Measurements from ENCODE around the gene TLE7. TPM values are rescaled to one million over a fixed set of nuclear protein-coding genes. Genes with fewer than 3 reads are reported as not detected.

TLE7 gene
- polyA plus RNA-seq, 6 donors from 2014 or later = not detected

DNA sequence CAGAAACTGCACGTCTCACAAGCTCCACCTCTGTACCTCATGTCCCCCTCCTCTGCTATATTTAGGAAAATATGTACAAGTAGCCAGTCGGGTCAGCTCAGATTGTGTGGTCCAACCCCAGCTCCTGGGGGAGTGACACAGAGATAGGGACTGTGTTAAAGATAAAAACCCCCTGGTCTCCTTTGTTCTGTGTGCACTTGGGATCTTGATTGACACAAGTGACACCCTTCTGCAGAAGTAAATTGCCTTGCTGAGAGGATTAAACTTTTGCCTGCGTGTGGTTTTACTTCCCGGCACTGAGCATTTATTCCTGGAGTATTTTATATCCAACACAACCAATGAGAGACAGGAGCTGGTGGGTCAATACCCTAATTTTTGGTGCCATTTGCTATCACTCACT lies 37.5 kb downstream of the TLE7 start:
- Mint-ChIP-seq H3K4me3 (no peak overlapping the region), H3K9me3 (peaks cover 0 to 19% (median 14%) of the 10 kb centered on the region in 7 donors), H3K4me1 (peaks cover 0 to 8% (median 6%) of the 10 kb centered on the region in 3 donors), H3K36me3 (peaks cover 0 to 14% of the 10 kb centered on the region in 2 donors), H3K27ac (peak overlapping the region in 1 of 6 donors; percentile 81), H3K27me3 (peaks cover 24 to 48% (median 45%) of the 10 kb centered on the region in 3 donors)
- ATAC-seq (ENCODE audit: low read depth in 2 of 2) (no peak), DNase-seq (no peak)

DNA sequence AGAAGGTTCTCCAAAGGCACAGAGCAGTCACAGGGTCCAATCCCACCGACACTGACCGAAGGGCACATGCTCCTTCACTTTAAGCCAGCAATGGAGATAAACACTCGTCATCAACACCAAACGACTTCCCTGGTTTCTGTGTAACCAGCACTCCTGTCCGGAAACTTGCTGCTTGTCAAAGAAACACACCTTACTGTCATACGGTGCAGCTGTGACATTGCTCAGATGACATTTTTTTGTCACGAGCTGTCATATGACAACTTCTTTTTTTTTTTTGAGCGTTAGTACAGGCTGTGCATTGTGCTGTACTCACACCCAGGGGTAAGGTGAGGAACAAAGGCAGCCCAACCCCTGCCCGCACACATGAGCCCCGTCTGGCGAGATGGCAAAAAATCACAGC lies 39.2 kb downstream of the TLE7 start:
- H3K4me1 Mint-ChIP-seq = peaks cover 0 to under 1% (median 0%) of the 10 kb centered on the region in 3 donors
- peaks cover 0 to 20% (median 14%) of the 10 kb centered on the region in 7 donors for H3K9me3 Mint-ChIP-seq
- peaks cover 0 to 14% of the 10 kb centered on the region in 2 donors for H3K36me3 Mint-ChIP-seq
- DNase-seq = no peak
- peaks cover 20 to 44% (median 44%) of the 10 kb centered on the region in 3 donors for H3K27me3 Mint-ChIP-seq
- H3K4me3 Mint-ChIP-seq = no peak overlapping the region
- no peak for ATAC-seq (ENCODE audit: low read depth in 2 of 2)
- H3K27ac Mint-ChIP-seq = peak overlapping the region in 1 of 6 donors; percentile 10

DNA sequence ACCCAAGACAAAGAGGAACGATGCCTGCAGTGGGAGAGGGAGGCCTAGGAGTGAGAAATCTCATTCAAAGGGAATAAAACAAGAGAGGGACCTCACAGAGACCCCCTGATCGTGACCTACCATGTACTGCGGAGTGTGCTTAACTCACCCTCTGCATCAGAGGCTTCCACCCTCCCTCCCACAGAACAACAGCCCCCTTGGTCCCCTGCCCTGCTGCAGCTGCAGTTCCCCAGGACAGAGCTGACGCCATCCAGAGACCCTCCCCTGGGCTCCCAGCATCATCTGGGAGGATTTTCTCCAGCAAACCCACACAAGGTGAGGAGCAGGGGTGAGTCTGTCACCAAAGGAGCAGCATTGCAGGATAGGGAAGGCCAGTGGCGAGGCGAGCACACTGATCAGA lies 39.8 kb downstream of the TLE7 start:
- peak overlapping the region in 1 of 8 donors; percentile 57 for H3K4me3 Mint-ChIP-seq
- peaks cover 0 to 14% of the 10 kb centered on the region in 2 donors for H3K36me3 Mint-ChIP-seq
- H3K27me3 Mint-ChIP-seq = peaks cover 20 to 47% (median 41%) of the 10 kb centered on the region in 3 donors
- H3K27ac Mint-ChIP-seq = no peak overlapping the region
- ATAC-seq (ENCODE audit: low read depth in 2 of 2) (no peak), DNase-seq (no peak)
- H3K4me1 Mint-ChIP-seq = no peaks in the 10 kb centered on the region
- peaks cover 0 to 20% (median 14%) of the 10 kb centered on the region in 7 donors for H3K9me3 Mint-ChIP-seq

DNA sequence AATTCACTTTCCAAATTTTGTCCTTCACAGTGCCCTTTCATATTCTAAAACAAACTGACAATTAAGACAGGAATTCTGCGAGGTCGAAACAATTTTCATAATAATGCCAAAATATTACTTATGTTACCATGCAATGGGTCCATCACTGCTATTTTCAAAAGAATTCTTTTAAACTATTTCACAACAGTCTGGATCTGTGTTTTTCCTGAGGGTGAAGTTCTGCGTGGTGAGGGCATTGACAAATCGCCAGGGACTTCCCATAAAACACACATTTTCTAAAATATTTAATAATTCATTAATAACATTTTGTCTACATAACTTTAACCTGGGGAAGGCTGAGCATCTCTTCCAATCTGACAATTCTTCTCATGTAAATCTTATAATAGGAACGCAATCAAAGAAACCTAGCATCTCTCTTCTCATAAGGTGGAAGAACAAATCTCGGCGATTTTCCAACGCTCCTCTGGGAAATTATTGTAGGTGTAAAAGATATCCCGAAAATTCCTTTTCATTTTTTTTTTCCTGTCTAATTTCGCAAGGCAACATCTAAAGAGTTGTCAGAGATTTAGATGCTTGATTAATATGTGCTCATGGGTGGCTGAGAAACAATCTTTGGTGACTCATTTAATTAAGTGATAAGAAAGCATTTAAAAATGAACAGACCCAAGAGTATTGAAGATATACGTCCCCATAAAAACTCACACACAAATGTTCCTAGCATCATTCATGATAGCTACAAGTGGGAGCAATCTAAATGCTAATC lies 41.9 kb downstream of the TLE7 start:
- H3K36me3 Mint-ChIP-seq = peaks cover 0 to 8% of the 10 kb centered on the region in 2 donors

DNA sequence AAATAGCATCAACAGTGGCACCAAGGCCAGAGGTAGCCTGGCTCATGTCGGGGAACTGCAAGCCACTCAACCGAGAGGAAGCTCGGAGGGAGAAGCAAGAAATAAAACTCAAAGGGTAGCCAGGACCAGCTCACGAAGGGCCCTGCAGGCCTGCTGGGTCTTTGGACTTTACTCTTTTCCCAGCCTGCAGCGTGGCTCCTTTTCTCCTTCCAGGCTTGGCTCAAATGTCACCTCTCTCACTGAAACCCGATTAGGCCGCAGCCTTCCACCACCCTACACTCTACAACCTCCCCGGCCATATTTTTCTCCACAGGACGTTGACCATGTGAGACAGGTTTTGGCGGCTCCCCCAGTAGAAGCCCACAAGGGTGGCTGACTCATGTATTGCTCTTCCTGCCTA lies 45.3 kb downstream of the TLE7 start:
- no peaks in the 10 kb centered on the region for H3K36me3 Mint-ChIP-seq
- DNase-seq = no peak
- no peak overlapping the region for H3K4me3 Mint-ChIP-seq
- no peak for ATAC-seq (ENCODE audit: low read depth in 2 of 2)
- peak overlapping the region in 1 of 6 donors; percentile 5 for H3K27ac Mint-ChIP-seq
- H3K9me3 Mint-ChIP-seq = peaks cover 0 to 2% (median 0%) of the 10 kb centered on the region in 7 donors
- no peaks in the 10 kb centered on the region for H3K4me1 Mint-ChIP-seq
- H3K27me3 Mint-ChIP-seq = peaks cover 32 to 62% (median 51%) of the 10 kb centered on the region in 3 donors

More for the DNA sequence above, 41.9 kb downstream of the TLE7 start:
- no peaks in the 10 kb centered on the region for H3K4me1 Mint-ChIP-seq
- no peak overlapping the region for H3K27ac Mint-ChIP-seq
- H3K9me3 Mint-ChIP-seq = peaks cover 0 to 18% (median 8%) of the 10 kb centered on the region in 7 donors
- ATAC-seq (ENCODE audit: low read depth in 2 of 2) (no peak), DNase-seq (no peak)
- no peak overlapping the region for H3K4me3 Mint-ChIP-seq
- peaks cover 27 to 53% (median 40%) of the 10 kb centered on the region in 3 donors for H3K27me3 Mint-ChIP-seq

DNA sequence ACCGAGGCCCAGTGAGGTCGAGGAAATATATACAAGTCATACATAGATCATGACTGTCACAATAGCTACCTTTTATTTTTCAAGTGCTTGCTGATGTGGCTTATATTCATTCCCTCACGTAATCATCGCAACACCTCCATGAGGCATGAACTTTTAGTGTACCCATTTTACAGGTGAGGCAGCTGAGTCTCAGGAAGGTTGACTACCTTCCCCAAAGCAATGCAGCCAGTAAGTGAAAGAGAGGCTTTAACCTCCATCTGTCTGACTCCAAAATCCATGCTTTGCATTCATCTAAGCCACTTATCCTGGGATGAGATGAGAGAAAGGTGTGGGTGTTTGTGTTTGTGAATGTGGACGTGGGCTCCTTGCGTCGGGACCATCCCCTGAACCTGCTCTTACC lies 52.5 kb downstream of the TLE7 start:
- Mint-ChIP-seq H3K27ac (no peak overlapping the region), H3K9me3 (peaks cover 0 to 3% (median 0%) of the 10 kb centered on the region in 7 donors), H3K4me1 (peaks cover 0 to 6% (median 6%) of the 10 kb centered on the region in 3 donors), H3K4me3 (no peak overlapping the region), H3K27me3 (peaks cover 49 to 68% (median 66%) of the 10 kb centered on the region in 3 donors), H3K36me3 (no peaks in the 10 kb centered on the region)
- no peak for ATAC-seq (ENCODE audit: low read depth in 2 of 2)
- no peak for DNase-seq

DNA sequence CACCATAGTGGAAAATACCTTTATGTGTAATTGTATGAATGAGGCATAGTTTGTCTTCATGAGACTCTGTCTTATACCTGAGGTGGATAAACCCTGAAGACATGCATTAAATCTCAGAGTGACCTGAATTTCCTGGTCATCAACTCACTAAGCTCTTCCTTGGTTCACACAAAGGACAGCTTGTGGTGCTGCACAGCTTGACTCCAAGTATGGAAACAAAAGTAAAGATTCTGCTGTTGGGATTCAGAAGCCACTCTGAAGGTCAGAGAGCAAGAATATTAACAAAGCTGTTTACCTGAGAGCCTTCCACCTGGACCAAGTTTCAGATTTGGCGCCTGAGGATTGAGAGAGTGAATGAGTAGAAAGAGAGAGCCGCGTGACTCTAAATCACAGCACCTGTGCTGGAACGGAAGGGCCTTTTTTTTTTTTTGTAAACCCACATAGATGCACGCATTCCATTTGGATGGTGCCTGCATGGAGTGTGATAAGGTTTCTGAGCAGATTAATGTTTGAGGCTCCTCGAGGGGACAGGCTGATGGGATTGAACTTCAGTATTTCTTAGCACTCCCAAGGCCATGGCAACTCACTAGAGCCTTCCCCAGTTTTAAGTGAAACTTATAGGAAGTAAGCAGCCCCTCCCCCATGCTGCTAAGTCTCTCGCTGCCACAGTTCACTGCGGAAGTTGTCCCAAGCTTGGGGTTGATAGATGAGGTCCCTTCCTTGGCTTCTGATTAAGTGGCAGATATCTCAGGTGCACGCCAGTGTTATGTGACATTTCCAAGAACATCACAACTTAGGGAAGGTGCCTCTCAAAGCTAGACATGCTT lies 54.6 kb downstream of the TLE7 start:
- peaks cover 46 to 62% (median 47%) of the 10 kb centered on the region in 3 donors for H3K27me3 Mint-ChIP-seq
- peaks cover 0 to 7% (median 6%) of the 10 kb centered on the region in 3 donors for H3K4me1 Mint-ChIP-seq
- H3K4me3 Mint-ChIP-seq = no peak overlapping the region
- H3K9me3 Mint-ChIP-seq = peaks cover 0 to 5% (median 0%) of the 10 kb centered on the region in 7 donors
- no peak overlapping the region for H3K27ac Mint-ChIP-seq
- DNase-seq (no peak), ATAC-seq (ENCODE audit: low read depth in 2 of 2) (no peak)
- H3K36me3 Mint-ChIP-seq = no peaks in the 10 kb centered on the region

DNA sequence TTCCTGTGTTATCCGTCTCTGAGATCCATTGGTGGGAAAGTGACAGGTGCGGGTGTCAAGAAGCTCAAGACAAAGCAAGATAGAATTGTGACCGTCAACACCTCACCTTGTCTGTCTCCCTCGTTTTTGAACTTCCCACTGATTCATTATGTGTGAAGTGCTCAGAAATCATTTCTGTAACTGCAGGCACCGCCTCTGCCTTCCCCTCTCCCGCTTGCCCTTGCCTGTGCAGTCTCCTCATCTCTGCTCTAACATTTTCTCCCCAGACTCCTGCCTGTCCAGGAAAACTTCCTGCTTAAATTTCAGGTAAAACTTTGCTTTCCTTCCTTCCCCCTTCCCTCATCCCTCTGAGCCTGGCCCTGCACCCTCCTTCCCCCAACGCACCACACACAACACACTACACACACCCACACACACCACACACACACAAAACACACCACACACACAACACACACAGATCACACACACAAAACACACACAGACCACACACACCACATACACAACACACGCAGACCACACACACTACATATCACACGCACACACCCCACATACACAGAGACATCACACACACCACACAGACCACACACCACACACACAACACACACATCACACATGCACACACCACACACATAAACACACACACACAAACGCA lies 57.7 kb downstream of the TLE7 start:
- DNase-seq (no peak), ATAC-seq (ENCODE audit: low read depth in 2 of 2) (no peak)
- Mint-ChIP-seq H3K4me1 (peaks cover 0 to 7% (median 6%) of the 10 kb centered on the region in 3 donors), H3K36me3 (no peaks in the 10 kb centered on the region), H3K27ac (peak overlapping the region in 1 of 6 donors; percentile 85), H3K27me3 (peaks cover 26 to 42% (median 38%) of the 10 kb centered on the region in 3 donors), H3K4me3 (peak overlapping the region in 1 of 8 donors; percentile 64), H3K9me3 (peaks cover 0 to 5% (median 0%) of the 10 kb centered on the region in 7 donors)

DNA sequence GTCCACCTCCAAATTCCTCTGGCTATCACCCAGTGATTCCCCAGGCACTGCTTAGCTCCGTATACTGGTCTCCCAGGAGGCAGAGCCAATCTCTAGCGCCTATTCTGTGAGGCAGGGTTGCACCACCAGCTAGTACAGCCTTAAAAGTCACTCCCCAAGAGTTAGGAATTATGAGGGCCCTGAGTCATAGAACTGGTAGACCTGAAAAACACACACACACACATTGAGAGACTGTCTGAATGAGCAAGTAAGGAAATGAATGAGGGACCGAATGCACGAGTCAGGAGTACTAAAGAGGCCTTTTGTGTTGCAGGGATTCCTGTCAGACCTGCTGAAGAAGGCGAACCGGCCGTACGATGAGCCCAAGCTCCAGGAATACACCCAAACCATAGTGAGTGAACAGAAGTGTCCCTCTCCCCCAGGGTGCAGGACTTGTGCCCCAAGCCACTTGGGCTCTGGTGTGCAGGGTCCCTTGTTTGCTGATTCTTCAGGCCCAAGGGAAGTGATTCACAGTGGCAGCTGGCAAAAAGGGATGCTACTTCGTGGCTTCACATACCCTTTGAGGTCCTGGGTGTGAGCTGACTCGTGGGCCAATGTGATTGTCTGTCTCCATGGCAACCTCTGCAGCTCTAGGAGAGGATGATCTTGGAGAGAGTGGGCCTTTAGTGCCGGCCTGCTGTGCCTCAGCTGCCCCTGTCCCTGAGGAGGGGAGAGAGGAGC lies 58.6 kb downstream of the TLE7 start:
- ATAC-seq (ENCODE audit: low read depth in 2 of 2) (no peak), DNase-seq (no peak)
- Mint-ChIP-seq H3K4me3 (no peak overlapping the region), H3K27ac (no peak overlapping the region), H3K9me3 (peaks cover 0 to 5% (median 0%) of the 10 kb centered on the region in 7 donors), H3K4me1 (peaks cover 0 to 7% (median 6%) of the 10 kb centered on the region in 3 donors), H3K36me3 (no peaks in the 10 kb centered on the region), H3K27me3 (peaks cover 26 to 43% (median 42%) of the 10 kb centered on the region in 3 donors)

DNA sequence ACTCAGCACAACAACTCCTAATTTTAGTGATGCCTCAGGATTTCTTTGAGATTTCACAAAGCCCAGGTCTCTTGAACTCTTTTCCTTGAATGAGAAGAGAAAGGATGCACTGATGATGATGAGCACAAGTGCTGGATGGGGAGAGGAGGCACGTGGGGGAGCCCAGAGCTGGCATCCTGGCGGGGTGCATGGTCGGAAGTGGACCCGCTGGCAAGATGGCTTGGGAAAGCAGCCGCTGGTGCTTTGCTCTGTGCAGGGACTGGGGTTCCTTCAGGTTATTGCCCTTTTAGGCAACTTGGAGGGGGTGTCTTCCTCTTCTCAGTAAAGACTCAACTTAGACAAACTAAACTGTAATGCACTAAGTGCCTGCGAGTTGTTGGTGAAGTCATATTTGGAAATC lies 61.0 kb downstream of the TLE7 start:
- peaks cover 0 to 1% (median 0%) of the 10 kb centered on the region in 3 donors for H3K4me1 Mint-ChIP-seq

More for the DNA sequence above, 61.0 kb downstream of the TLE7 start:
- no peaks in the 10 kb centered on the region for H3K36me3 Mint-ChIP-seq
- no peak overlapping the region for H3K4me3 Mint-ChIP-seq
- no peak for ATAC-seq (ENCODE audit: low read depth in 2 of 2)
- peaks cover 20 to 37% (median 25%) of the 10 kb centered on the region in 3 donors for H3K27me3 Mint-ChIP-seq
- H3K27ac Mint-ChIP-seq = no peak overlapping the region
- no peak for DNase-seq
- peaks cover 0 to 11% (median 4%) of the 10 kb centered on the region in 7 donors for H3K9me3 Mint-ChIP-seq
